Measurements from ENCODE around the gene PDHB.

DNA sequence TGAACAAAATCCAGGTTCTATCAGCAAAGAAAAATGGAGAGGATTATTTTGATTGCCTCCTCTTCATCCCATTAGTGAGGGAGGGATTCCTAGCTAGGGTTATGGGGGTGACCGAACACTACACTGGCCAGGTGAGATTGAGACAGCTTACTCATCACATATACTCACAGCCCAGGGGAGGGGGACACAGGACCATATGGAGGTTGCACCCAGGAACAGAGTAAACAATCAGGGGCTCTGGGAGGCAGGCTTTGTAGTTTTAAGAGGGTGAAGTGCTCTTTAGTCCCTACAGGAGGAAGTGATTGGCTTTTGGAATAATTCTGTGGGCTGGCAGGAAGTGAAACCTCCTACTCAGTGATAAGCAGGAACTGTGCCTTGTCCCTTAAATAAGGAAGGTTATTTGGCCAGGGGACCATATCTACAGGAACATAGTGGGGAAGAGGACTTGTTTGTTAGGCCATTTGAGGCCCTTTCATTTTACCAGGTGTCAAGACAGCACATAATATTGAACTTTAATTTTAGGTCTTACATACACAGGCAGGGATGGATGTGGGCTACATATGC lies 40.8 kb upstream of the PDHB start:
- no peak for TF ChIP-seq BHLHE40 (IDR thresholded peaks at IDR 0.05; ENCODE audit: borderline replicate concordance)
- no peak for TF ChIP-seq ZNF384 (IDR thresholded peaks at IDR 0.05)
